GM21526 (cell line): Measurements from ENCODE around the gene ARF1.

ENCODE experiments used
- ATAC-seq: cut with Tn5 transposase; IDR thresholded peaks from one replicate; pipeline ENCODE4 v1.9.1; 2021; ENCODE audit warnings: moderate library complexity; ENCODE audit not compliant: unreplicated experiment, low FRiP score

ARF1 gene

DNA sequence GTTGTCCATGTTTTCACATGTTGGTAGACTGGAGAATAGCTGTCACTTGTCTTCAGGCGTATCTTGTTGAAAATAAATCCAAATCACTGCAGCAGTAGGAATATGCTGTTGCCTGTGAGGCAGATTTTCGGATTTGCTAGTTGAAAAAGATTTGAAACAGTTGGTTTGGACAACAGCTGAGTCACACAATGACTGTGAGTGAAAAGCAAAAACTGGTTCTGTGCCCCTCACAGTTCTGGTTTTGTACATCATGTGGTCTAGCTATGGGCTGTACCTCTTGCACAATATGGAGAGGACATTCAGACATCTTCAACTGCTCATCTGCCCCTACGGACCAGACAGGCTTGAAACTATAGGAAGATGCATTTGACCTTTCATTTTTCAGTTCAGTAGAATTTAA lies 1.8 kb downstream of the ARF1 start:
- ATAC-seq = no peak

- no peak for ATAC-seq
These were observed 2.3 kb downstream of the ARF1 start for GRCh38 chr1:228084797-228085196.

- no peak for ATAC-seq
These were observed 2.9 kb downstream of the ARF1 start for GRCh38 chr1:228085287-228085951.

DNA sequence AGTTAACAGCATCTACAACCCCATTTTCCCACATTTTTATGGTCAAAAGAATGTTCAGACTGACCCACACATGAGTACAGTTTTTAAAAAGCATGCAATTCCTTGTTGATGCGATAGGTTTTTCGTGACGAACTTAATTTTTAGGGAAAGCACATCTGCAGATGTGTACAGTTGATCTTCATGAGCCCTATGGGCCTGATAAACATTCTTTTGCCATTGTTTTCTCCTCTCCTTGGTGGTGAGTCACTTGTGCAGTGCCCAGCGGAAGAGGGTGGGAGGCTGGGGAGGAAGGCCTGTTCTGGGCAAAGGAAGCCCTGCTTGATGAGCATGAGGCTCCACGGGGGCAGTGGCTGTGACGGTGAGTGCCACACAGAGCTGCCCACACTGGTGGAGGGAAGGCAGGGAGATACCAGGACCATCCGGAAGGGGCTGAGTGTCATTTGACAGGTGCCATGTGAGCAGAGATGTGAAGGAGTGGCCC lies 5.3 kb downstream of the ARF1 start:
- no peak for ATAC-seq

GRCh38 chr1:228088586-228089498 lies 6.3 kb downstream of the ARF1 start:
- no peak for ATAC-seq

- ATAC-seq = no peak
These were observed 7.2 kb downstream of the ARF1 start for GRCh38 chr1:228089519-228090380.

DNA sequence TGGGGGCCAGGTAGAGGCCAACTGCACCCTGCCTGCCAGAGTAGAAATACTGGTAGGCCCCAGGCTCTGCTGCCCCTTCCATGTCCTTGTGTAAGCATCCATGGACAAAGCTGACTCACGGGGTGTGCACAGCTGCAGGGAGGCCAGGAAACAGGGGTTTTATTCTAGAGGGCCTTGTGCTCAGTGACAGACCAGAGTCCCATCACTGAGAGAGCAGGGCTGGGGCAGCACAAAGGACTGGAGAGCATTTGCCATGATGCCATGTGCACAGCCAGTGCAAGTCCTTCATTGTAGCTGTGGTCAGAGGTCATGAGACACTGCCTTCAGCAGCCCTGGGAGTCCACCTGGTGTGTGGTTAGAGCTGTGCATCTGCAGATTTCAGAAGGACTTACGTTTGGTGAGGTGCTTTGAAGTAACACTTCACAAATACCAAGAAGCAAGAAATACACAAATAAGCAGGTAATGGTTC lies 8.1 kb downstream of the ARF1 start:
- no peak for ATAC-seq

DNA sequence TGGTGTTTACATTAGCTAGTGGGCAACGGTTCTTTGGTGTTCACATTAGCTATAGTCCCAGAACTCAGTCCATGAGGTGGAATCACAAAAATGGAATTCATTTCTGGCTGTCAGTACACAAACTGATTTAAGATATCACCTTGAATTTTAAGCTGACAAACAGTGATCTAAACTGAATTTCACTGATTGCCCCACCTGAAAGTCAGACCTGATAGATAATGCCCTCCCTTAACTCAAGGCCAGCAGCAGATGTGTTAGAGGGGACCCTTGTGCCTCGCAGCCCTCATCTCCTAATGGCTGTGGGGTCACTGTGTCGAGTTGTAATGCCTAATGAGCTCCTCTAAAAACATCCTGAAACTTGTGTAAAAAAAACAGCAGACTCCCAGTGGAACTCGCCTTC lies 8.6 kb downstream of the ARF1 start:
- no peak for ATAC-seq

- ATAC-seq = no peak
These were observed 10.0 kb downstream of the ARF1 start for GRCh38 chr1:228092342-228093049.

DNA sequence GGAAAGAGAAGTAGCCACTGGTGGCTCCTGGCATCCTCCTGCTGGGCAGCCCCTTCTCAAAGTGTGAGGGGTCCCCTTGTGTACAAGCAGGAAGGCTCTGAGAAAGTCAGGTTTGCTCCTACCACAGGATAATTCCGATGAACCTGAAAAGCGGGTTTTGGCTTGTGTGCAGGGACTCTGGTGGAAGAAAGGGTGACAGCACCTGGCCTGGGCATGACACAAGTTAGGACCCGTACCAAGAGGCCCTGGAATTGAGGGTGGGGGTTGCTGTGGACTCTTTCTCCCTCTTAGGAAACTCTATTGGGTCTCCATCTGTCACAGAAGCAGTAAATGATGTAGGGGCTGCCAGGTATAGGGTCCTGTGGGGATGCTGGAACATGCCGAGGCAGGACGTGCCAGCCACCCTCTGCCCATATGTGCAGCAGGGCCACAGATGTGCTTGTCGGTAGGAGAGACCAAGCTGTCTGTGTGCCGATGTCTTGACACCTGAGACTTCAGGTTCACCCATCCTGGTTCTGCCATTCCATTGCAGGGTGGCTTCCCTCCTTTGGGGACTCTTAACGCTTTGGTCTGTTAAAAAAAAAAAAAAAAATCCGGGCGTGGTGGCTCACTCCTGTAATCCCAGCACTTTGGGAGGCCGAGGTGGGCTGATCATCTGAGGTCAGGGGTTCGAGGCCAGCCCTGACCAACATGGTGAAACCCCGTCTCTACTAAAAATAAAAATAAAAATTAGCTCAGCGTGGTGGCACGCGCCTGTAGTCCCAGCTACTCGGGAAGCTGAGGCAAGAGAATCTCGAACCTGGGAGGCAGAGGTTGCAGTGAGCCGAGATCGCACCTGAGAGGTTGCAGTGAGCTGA lies 10.8 kb downstream of the ARF1 start:
- no peak for ATAC-seq

GRCh38 chr1:228094432-228095016 lies 12.0 kb downstream of the ARF1 start:
- ATAC-seq = no peak

GRCh38 chr1:228095161-228095560 lies 12.7 kb downstream of the ARF1 start:
- no peak for ATAC-seq

DNA sequence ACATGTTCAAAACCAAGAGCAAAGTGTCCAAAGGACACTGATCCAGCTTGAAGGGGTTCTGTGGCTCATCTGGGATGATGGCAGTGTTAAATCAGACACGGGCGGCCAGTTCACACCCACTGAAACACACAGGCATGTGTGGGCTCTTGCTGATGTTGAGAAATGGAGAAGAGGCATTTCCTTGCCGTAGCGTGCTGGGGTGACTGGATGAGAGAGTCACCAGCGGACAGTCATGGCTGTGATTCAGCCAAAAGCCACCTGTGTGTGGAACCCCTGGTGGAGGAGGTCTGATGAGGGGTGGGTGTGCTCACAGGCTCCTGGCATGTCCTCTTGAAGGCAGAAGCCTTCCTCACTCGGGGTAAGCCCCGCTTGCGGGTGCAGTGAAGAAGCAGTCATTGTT lies 13.4 kb downstream of the ARF1 start:
- no peak for ATAC-seq

GRCh38 chr1:228096416-228097332 lies 14.2 kb downstream of the ARF1 start:
- no peak for ATAC-seq

DNA sequence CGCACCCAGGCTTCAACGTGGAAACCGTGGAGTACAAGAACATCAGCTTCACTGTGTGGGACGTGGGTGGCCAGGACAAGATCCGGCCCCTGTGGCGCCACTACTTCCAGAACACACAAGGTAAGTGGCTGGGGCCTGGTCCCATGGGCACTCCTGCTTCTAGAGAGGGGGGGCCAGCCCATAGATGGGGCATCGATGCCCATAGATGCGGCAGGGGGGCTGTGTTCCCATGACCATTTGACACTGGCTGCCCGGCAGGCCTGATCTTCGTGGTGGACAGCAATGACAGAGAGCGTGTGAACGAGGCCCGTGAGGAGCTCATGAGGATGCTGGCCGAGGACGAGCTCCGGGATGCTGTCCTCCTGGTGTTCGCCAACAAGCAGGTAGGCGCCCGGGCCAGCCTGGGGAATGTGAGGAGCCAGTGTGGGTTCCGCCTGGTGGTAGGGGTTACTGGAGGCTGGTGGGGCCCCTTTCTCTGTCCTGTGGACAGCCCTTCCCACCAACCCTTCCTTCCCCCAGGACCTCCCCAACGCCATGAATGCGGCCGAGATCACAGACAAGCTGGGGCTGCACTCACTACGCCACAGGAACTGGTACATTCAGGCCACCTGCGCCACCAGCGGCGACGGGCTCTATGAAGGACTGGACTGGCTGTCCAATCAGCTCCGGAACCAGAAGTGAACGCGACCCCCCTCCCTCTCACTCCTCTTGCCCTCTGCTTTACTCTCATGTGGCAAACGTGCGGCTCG lies 15.0 kb downstream of the ARF1 start:
- no peak for ATAC-seq

- no peak for ATAC-seq
These were observed 15.9 kb downstream of the ARF1 start for GRCh38 chr1:228098323-228098931.

DNA sequence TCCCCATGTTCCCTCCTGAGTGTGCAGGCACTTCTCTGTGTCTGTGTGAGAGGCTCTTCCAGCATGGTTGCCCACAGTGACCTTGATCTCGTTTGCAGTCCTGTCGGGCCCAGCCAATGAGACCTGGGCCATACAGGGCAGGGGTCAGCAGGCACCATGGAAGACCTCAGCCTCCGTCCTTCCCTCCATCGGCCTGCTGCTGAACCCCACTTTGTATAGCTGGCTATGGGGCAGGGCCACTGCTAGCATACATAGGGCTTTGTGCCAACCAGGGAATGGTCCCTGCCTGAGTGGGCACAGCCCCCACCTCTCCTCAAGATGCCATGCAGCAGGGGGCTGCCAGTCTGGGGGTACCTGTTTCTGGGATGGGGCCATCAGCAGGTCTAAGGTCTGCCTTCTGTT lies 16.8 kb downstream of the ARF1 start:
- ATAC-seq = no peak
